ENCODE results near the gene MIXL1.

- TF ChIP-seq CTCF (IDR thresholded peaks at IDR 0.05; ENCODE audit: poor library complexity), result no peak
- TF ChIP-seq EZH2phosphoT487 (IDR thresholded peaks at IDR 0.05; ENCODE audit: low read depth, severe bottlenecking, unreplicated experiment), result no peak
- no peak for TF ChIP-seq EZH2 (IDR thresholded peaks at IDR 0.05; ENCODE audit: borderline replicate concordance)
Observed at GRCh38 chr1:226203655-226204054, 19.8 kb upstream of the MIXL1 start.

All from hepatocyte (in vitro differentiated cells).